ENCODE data around the gene ASB4. TPM values are rescaled to one million over a fixed set of nuclear protein-coding genes. Genes with fewer than 3 reads are reported as not detected.

ASB4 gene
- total and polyA plus RNA-seq, 10 donors = 0.03 TPM; not detected in 9

- WGBS, 5 donors = 54 to 81% (median 65%) methylated on average over 4 of the region's 4 CpGs
- no peaks in the 10 kb centered on the region for H3K27me3 ChIP-seq (replicated peaks in 1 of 7)
- H3K27ac ChIP-seq = no peak overlapping the region
- DNase-seq = no peak
- peaks cover 0 to under 1% (median 0%) of the 10 kb centered on the region in 6 donors for H3K4me1 ChIP-seq
- H3K4me3 ChIP-seq = no peak overlapping the region
- H3K36me3 ChIP-seq = no peaks in the 10 kb centered on the region
- no peaks in the 10 kb centered on the region for H3K9me3 ChIP-seq
- TF ChIP-seq CTCF (IDR thresholded peaks at IDR 0.05 in 8 of 11, conservative IDR thresholded peaks at IDR 0.05 in 3 of 11) = no peak
- TF ChIP-seq POLR2A (IDR thresholded peaks at IDR 0.05) = no peak
- no peak for TF ChIP-seq POLR2AphosphoS5 (IDR thresholded peaks at IDR 0.05)
- intact Hi-C loops (cut with DNase I; ENCODE audit: low total_unique reads) = no loop called here
These were observed 3.3 kb upstream of the ASB4 start for GRCh38 chr7:95482424-95482823.

GRCh38 chr7:95490231-95490762 is 4.6 kb downstream of the ASB4 start:
- no peak for TF ChIP-seq POLR2A (IDR thresholded peaks at IDR 0.05)
- TF ChIP-seq CTCF (IDR thresholded peaks at IDR 0.05 in 8 of 11, conservative IDR thresholded peaks at IDR 0.05 in 3 of 11) = no peak
- TF ChIP-seq POLR2AphosphoS5 (IDR thresholded peaks at IDR 0.05) = no peak
- H3K9me3 ChIP-seq = no peaks in the 10 kb centered on the region
- no peaks in the 10 kb centered on the region for H3K27me3 ChIP-seq (replicated peaks in 1 of 7)
- no peaks in the 10 kb centered on the region for H3K36me3 ChIP-seq
- no peak overlapping the region for H3K4me3 ChIP-seq
- H3K4me1 ChIP-seq = no peaks in the 10 kb centered on the region
- no peak for DNase-seq
- intact Hi-C loops (cut with DNase I; ENCODE audit: low total_unique reads) = no loop called here
- no peak overlapping the region for H3K27ac ChIP-seq
- WGBS, 5 donors = 32 to 83% (median 74%) methylated on average over 3 of the region's 3 CpGs

GRCh38 chr7:95491201-95491600 is 5.5 kb downstream of the ASB4 start:
- no peak for DNase-seq
- no peaks in the 10 kb centered on the region for H3K36me3 ChIP-seq
- intact Hi-C loops (cut with DNase I; ENCODE audit: low total_unique reads) = no loop called here
- WGBS, 5 donors = 78 to 90% (median 86%) methylated on average over 4 of the region's 4 CpGs
- TF ChIP-seq POLR2AphosphoS5 (IDR thresholded peaks at IDR 0.05) = no peak
- H3K4me1 ChIP-seq = no peaks in the 10 kb centered on the region
- H3K4me3 ChIP-seq = no peak overlapping the region
- no peaks in the 10 kb centered on the region for H3K9me3 ChIP-seq
- H3K27me3 ChIP-seq (replicated peaks in 1 of 7) = no peaks in the 10 kb centered on the region
- no peak overlapping the region for H3K27ac ChIP-seq

- no peak for DNase-seq
- Histone ChIP-seq H3K27ac (no peak overlapping the region), H3K27me3 (replicated peaks in 1 of 7) (no peaks in the 10 kb centered on the region), H3K4me3 (no peak overlapping the region), H3K9me3 (no peaks in the 10 kb centered on the region), H3K4me1 (no peaks in the 10 kb centered on the region), H3K36me3 (no peaks in the 10 kb centered on the region)
- no peak for TF ChIP-seq POLR2AphosphoS5 (IDR thresholded peaks at IDR 0.05)
- TF ChIP-seq CTCF (IDR thresholded peaks at IDR 0.05 in 8 of 11, conservative IDR thresholded peaks at IDR 0.05 in 3 of 11) = no peak
- no peak for TF ChIP-seq POLR2A (IDR thresholded peaks at IDR 0.05)
- 70 to 78% (median 75%) methylated on average over 2 of the region's 2 CpGs for WGBS, 5 donors
- intact Hi-C loops (cut with DNase I; ENCODE audit: low total_unique reads) = no loop called here
These were observed 6.0 kb downstream of the ASB4 start for GRCh38 chr7:95491634-95492314.

All from spleen (tissue), 11 donors.